Nephron progenitor cell (in vitro differentiated cells): ENCODE measurements around the gene POGZ.
"Not testable (repeated sequence)": the region's sequence is repeated elsewhere in the genome, so short reads cannot be mapped to it uniquely, and the experiment has no call there.

Source experiments
- DNase-seq: peaks from one replicate; pipeline ENCODE4 v3.0.0; 2021
- H3K27ac Mint-ChIP-seq: 2 replicates; pipeline ENCODE4 v1.8.0; 2021; ENCODE audit warnings: mild to moderate bottlenecking, moderate library complexity, mixed read lengths
- H3K27me3 Mint-ChIP-seq: 2 replicates; pipeline ENCODE4 v1.8.0; 2021; ENCODE audit warnings: mild to moderate bottlenecking, low read depth, mixed read lengths; ENCODE audit not compliant: poor library complexity
- H3K36me3 Mint-ChIP-seq: 2 replicates; pipeline ENCODE4 v1.8.0; 2021; ENCODE audit warnings: low read depth, mixed read lengths
- H3K4me1 Mint-ChIP-seq: 2 replicates; pipeline ENCODE4 v1.8.0; 2021; ENCODE audit warnings: mixed read lengths
- H3K4me3 Mint-ChIP-seq: 2 replicates; pipeline ENCODE4 v1.8.0; 2021; ENCODE audit warnings: mild to moderate bottlenecking, moderate library complexity, mixed read lengths
- H3K9me3 Mint-ChIP-seq: 2 replicates; pipeline ENCODE4 v1.8.0; 2021; ENCODE audit warnings: mild to moderate bottlenecking, moderate library complexity, mixed read lengths
- CTCF ChIP-seq: fragments of 200-600 bp; sonication (generic); IDR thresholded peaks from 2 replicates; pipeline ENCODE4 v1.5.0; 2021; ENCODE audit warnings: antibody characterized with exemption

The POGZ gene

GRCh38 chr1:151401860-151402259, 57.4 kb downstream of the POGZ start:
- Mint-ChIP-seq H3K4me1 (peaks cover 35% of the 10 kb centered on the region), H3K27ac (peak overlapping the region; percentile 98), H3K27me3 (no peaks in the 10 kb centered on the region), H3K9me3 (no peaks in the 10 kb centered on the region), H3K4me3 (peak overlapping the region; percentile 24), H3K36me3 (peaks cover 51% of the 10 kb centered on the region)
- no peak for TF ChIP-seq CTCF
- DNase-seq = no peak

- no peak for DNase-seq
- peaks cover 35% of the 10 kb centered on the region for H3K4me1 Mint-ChIP-seq
- peaks cover 46% of the 10 kb centered on the region for H3K36me3 Mint-ChIP-seq
- H3K9me3 Mint-ChIP-seq = no peaks in the 10 kb centered on the region
- H3K27me3 Mint-ChIP-seq = no peaks in the 10 kb centered on the region
- H3K27ac Mint-ChIP-seq = peak overlapping the region; percentile 98
- peak overlapping the region; percentile 93 for H3K4me3 Mint-ChIP-seq
- no peak for TF ChIP-seq CTCF
Observed at GRCh38 chr1:151401125-151401788, 58.0 kb downstream of the POGZ start.

- DNase-seq = peak; percentile 70
- peaks cover 29% of the 10 kb centered on the region for H3K36me3 Mint-ChIP-seq
- peak within 1 kb of the TSS; percentile 99 for H3K27ac Mint-ChIP-seq
- H3K9me3 Mint-ChIP-seq = peaks cover 5% of the 10 kb centered on the region
- peaks cover 35% of the 10 kb centered on the region for H3K4me1 Mint-ChIP-seq
- no peak for TF ChIP-seq CTCF
- H3K27me3 Mint-ChIP-seq = peaks cover 2% of the 10 kb centered on the region
- peak within 1 kb of the TSS; percentile 93 for H3K4me3 Mint-ChIP-seq
Observed at GRCh38 chr1:151399324-151400171, 59.7 kb downstream of the POGZ start, which contains the start of gene PSMB4. PSMB4 (plus strand) TSS chr1:151399573; CDS start chr1:151399588, 15 bp downstream.

- H3K4me3 Mint-ChIP-seq, H3K27ac Mint-ChIP-seq, DNase-seq, H3K27me3 Mint-ChIP-seq: not testable (repeated sequence)
- peaks cover 28% of the 10 kb centered on the region for H3K4me1 Mint-ChIP-seq
- H3K9me3 Mint-ChIP-seq = peaks cover 23% of the 10 kb centered on the region
- H3K36me3 Mint-ChIP-seq = peaks cover 13% of the 10 kb centered on the region
Observed at GRCh38 chr1:151396265-151396664, 63.0 kb downstream of the POGZ start.

- Mint-ChIP-seq H3K4me3 (no peak overlapping the region), H3K27ac (no peak overlapping the region), H3K36me3 (peaks cover 5% of the 10 kb centered on the region), H3K4me1 (peaks cover 7% of the 10 kb centered on the region), H3K27me3 (peaks cover 8% of the 10 kb centered on the region), H3K9me3 (peaks cover 23% of the 10 kb centered on the region)
- TF ChIP-seq CTCF = no peak
- no peak for DNase-seq
Observed at GRCh38 chr1:151393583-151393982, 65.7 kb downstream of the POGZ start.

GRCh38 chr1:151391079-151391563, 68.2 kb downstream of the POGZ start:
- no peaks in the 10 kb centered on the region for H3K4me1 Mint-ChIP-seq
- no peak overlapping the region for H3K27ac Mint-ChIP-seq
- peaks cover 30% of the 10 kb centered on the region for H3K9me3 Mint-ChIP-seq
- H3K36me3 Mint-ChIP-seq = peaks cover 5% of the 10 kb centered on the region
- no peak for TF ChIP-seq CTCF
- no peak overlapping the region for H3K4me3 Mint-ChIP-seq
- H3K27me3 Mint-ChIP-seq = peaks cover 8% of the 10 kb centered on the region
- DNase-seq = no peak

- H3K9me3 Mint-ChIP-seq = peaks cover 30% of the 10 kb centered on the region
- H3K27ac Mint-ChIP-seq = not testable (repeated sequence)
Observed at GRCh38 chr1:151390221-151391078, 68.8 kb downstream of the POGZ start.

More at GRCh38 chr1:151390221-151391078, 68.8 kb downstream of the POGZ start:
- not testable (repeated sequence) for H3K27me3 Mint-ChIP-seq, H3K4me1 Mint-ChIP-seq, H3K4me3 Mint-ChIP-seq, DNase-seq, H3K36me3 Mint-ChIP-seq
